ENCODE data around the gene BRDT.

Gene BRDT

DNA sequence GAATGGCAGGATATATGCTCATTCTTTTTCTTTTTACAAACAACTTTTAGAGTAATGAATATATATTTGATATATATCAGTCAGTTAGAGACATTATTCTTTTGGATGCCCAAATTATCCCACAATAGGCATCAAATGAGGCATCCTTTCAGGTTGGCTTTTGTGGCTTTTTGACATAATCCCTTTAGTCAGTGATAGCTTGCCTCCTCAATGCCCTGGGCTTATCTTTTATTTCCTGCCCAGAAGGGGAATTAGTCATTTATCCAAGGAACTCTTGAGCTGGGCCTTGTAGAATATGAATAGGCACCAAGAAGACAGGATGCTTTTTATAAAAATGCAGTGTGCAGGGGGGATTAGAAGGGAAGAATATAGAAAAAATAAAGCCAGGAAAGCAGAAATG, 102.7 kb downstream of the BRDT start:
- Histone ChIP-seq H3K4me3 (replicated peaks; ENCODE audit: insufficient read depth, low read length) (no peak overlapping the region), H3K27me3 (ENCODE audit: insufficient read depth, poor library complexity, severe bottlenecking) (no peaks in the 10 kb centered on the region), H3K27ac (replicated peaks) (no peak overlapping the region)
- no peak for DNase-seq (ENCODE audit: low read depth in 1 of 2, low spot score in 1 of 2)
- TF ChIP-seq POLR2AphosphoS5 (IDR thresholded peaks at IDR 0.05; ENCODE audit: low read depth) (no peak), GABPA (IDR thresholded peaks at IDR 0.05; ENCODE audit: low read depth) (no peak), SPI1 (IDR thresholded peaks at IDR 0.05; ENCODE audit: borderline replicate concordance, low read depth) (no peak)
- TF ChIP-seq, protein P1, sequence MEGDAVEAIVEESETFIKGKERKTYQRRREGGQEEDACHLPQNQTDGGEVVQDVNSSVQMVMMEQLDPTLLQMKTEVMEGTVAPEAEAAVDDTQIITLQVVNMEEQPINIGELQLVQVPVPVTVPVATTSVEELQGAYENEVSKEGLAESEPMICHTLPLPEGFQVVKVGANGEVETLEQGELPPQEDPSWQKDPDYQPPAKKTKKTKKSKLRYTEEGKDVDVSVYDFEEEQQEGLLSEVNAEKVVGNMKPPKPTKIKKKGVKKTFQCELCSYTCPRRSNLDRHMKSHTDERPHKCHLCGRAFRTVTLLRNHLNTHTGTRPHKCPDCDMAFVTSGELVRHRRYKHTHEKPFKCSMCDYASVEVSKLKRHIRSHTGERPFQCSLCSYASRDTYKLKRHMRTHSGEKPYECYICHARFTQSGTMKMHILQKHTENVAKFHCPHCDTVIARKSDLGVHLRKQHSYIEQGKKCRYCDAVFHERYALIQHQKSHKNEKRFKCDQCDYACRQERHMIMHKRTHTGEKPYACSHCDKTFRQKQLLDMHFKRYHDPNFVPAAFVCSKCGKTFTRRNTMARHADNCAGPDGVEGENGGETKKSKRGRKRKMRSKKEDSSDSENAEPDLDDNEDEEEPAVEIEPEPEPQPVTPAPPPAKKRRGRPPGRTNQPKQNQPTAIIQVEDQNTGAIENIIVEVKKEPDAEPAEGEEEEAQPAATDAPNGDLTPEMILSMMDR (IDR thresholded peaks at IDR 0.05; ENCODE audit: insufficient read depth, low read length), result no peak
